Left renal pelvis (tissue), 4 donors: ENCODE measurements around the gene UGT1A5. TPM values are rescaled to one million over a fixed set of nuclear protein-coding genes. Genes with fewer than 3 reads are reported as not detected.

ENCODE experiments used
- DNase-seq, 4 donors: peaks; one replicate each; pipeline ENCODE4 v3.0.0-alpha.2; 2013; ENCODE audit warnings: low read depth in 4 of 4, low spot score in 3 of 4
- polyA plus RNA-seq, 4 donors: library from polyadenylated mRNA; unstranded; fragments of 120-200 nt; gene quantifications; one replicate each; pipeline ENCODE4 v1.2.1, GENCODE V29; 2013; ENCODE audit not compliant: insufficient read length in 4 of 4

Gene UGT1A5
- polyA plus RNA-seq, 4 donors = not detected

GRCh38 chr2:233821709-233822100 lies 109.0 kb downstream of the UGT1A5 start:
- DNase-seq = no peak

- DNase-seq = no peak
Observed at GRCh38 chr2:233822101-233822771, 109.5 kb downstream of the UGT1A5 start.

Other genes starting within 250 kb of the UGT1A5 start
- gene USP40, start 146.1 kb upstream of the UGT1A5 start, polyA plus RNA-seq = 10 to 100 TPM; 29.3 to 51.8 (median 47.8) TPM
- gene UGT1A8, start 95.3 kb upstream of the UGT1A5 start, polyA plus RNA-seq = not detected
- not detected for gene UGT1A10, start 76.5 kb upstream of the UGT1A5 start, polyA plus RNA-seq
- 1 to 10 TPM in 3 of 4 donors, under 1 TPM in 1; 0.18 to 6.1 (median 4.0) TPM for gene UGT1A9, start 41.0 kb upstream of the UGT1A5 start, polyA plus RNA-seq
- gene UGT1A7, start 31.0 kb upstream of the UGT1A5 start, polyA plus RNA-seq = under 1 TPM in 1 of 4 donors, not detected in 3; 0.09 TPM
- gene UGT1A6, start 20.0 kb upstream of the UGT1A5 start, polyA plus RNA-seq = 1 to 10 TPM in 3 of 4 donors, under 1 TPM in 1; 0.08 to 5.4 (median 2.9) TPM
- not detected for gene UGT1A4, start 5.8 kb downstream of the UGT1A5 start, polyA plus RNA-seq
- not detected for gene UGT1A3, start 16.1 kb downstream of the UGT1A5 start, polyA plus RNA-seq
- gene UGT1A1, start 47.4 kb downstream of the UGT1A5 start, polyA plus RNA-seq = under 1 TPM; 0.07 to 0.39 (median 0.23) TPM
- under 1 TPM in 3 of 4 donors, not detected in 1; 0.13 to 0.40 (median 0.14) TPM for gene MROH2A, start 65.4 kb downstream of the UGT1A5 start, polyA plus RNA-seq
- gene HJURP, start 141.6 kb downstream of the UGT1A5 start, polyA plus RNA-seq = 10 to 100 TPM; 18.7 to 24.3 (median 22.6) TPM
- under 1 TPM in 2 of 4 donors, not detected in 2; 0.26 to 0.29 TPM for gene TRPM8, start 204.5 kb downstream of the UGT1A5 start, polyA plus RNA-seq